Measurements from ENCODE around the gene ZNF846. TPM values are rescaled to one million over a fixed set of nuclear protein-coding genes. Genes with fewer than 3 reads are reported as not detected.
A peak's percentile ranks its signal among the peaks of the same experiment; 100 is the strongest.
"Not testable (repeated sequence)": the region's sequence is repeated elsewhere in the genome, so short reads cannot be mapped to it uniquely, and the experiment has no call there.

The ZNF846 gene
- total and polyA plus RNA-seq, 2 of the 4 experiments (the other 2 are of a cell fraction) = 5.7 to 6.5 TPM

GRCh38 chr19:9789579-9789978 lies 21.0 kb upstream of the ZNF846 start:
- H3K36me3 ChIP-seq (ENCODE audit: control insufficient read depth, insufficient read depth, low read length); H3K14ac ChIP-seq (replicated peaks; ENCODE audit: low read depth, low read length); H4K20me1 ChIP-seq (ENCODE audit: insufficient read depth, low read length); ATAC-seq (ENCODE audit: low read depth); H3K4ac ChIP-seq (ENCODE audit: low read depth, low read length); H3K27me3 ChIP-seq (ENCODE audit: control insufficient read depth, insufficient read depth, low read length); H3K23ac ChIP-seq (ENCODE audit: low read depth, low read length); H3K9me1 ChIP-seq (ENCODE audit: insufficient read depth, low read length); H3K4me1 ChIP-seq (ENCODE audit: control insufficient read depth, insufficient read depth, low read length); H3K56ac ChIP-seq (ENCODE audit: extremely low read depth, insufficient read depth, low read length); H2BK20ac ChIP-seq (ENCODE audit: low read depth, low read length); H3K79me1 ChIP-seq (ENCODE audit: low read depth in 1 of 2, low read length in 2 of 2); H3K18ac ChIP-seq (ENCODE audit: low read depth, low read length); H4K91ac ChIP-seq (ENCODE audit: insufficient read depth, low read depth, low read length); H3K4me3 ChIP-seq (ENCODE audit: insufficient read depth, low read depth, low read length); BruUV-seq (replicated peaks); H2BK15ac ChIP-seq (ENCODE audit: low read depth, low read length); H2AK9ac ChIP-seq (replicated peaks; ENCODE audit: low read depth, low read length, poor library complexity); H3K9me3 ChIP-seq (ENCODE audit: control insufficient read depth, insufficient read depth, low read length); CTCF ChIA-PET; H2AK5ac ChIP-seq (ENCODE audit: low read depth, low read length); H2BK120ac ChIP-seq (ENCODE audit: low read depth, low read length); dilution Hi-C loops (cut with HindIII; ENCODE audit: low sequenced_read_pairs, unreplicated experiment); POLR2A ChIA-PET (ENCODE audit: unreplicated experiment); in situ Hi-C loops (cut with MboI; ENCODE audit: low sequenced_read_pairs); intact Hi-C loops (cut with micrococcal nuclease): not testable (repeated sequence)
- peak; percentile 47 for DNase-seq
- peak overlapping the region; percentile 31; the same call in 1 of the 2 replicates for H3K27ac ChIP-seq (ENCODE audit: insufficient read depth, low read length)
- peak overlapping the region; percentile 32; the same call in 1 of the 2 replicates for H3K9ac ChIP-seq (ENCODE audit: low read depth, low read length)
- peak overlapping the region; percentile 84 for H2AFZ ChIP-seq (replicated peaks; ENCODE audit: low read length, poor library complexity)
- peak overlapping the region; percentile 22 to 46; a peak in 3 of 4 replicates for H4K8ac ChIP-seq (ENCODE audit: low read depth in 2 of 2, low read length in 2 of 2)
- peak overlapping the region; percentile 57 for H3K4me2 ChIP-seq (ENCODE audit: low read depth, low read length)
- WGBS, 2 experiments (ENCODE audit: extremely low coverage in 2 of 2, insufficient read length in 1 of 2) = no CpG with 5 or more reads among the region's 5 CpGs
- H2BK5ac ChIP-seq (ENCODE audit: low read depth, low read length, poor library complexity, severe bottlenecking) = peak overlapping the region; percentile 3
- peak overlapping the region; percentile 9; the same call in 1 of the 2 replicates for H4K5ac ChIP-seq (ENCODE audit: low read depth, low read length)
